ENCODE results near the gene ITGB1. TPM values are rescaled to one million over a fixed set of nuclear protein-coding genes. Genes with fewer than 3 reads are reported as not detected.

Gene ITGB1
- total and polyA plus RNA-seq, 9 donors: 207 to 517 (median 276) TPM

- Histone ChIP-seq H3K27me3 (no peaks in the 10 kb centered on the region), H3K4me3 (no peak overlapping the region), H3K9me3 (no peaks in the 10 kb centered on the region), H3K27ac (no peak overlapping the region), H3K4me1 (ENCODE audit: insufficient read depth) (peaks cover 22% of the 10 kb centered on the region), H3K36me3 (no peaks in the 10 kb centered on the region)
- no peak for DNase-seq
- WGBS, 3 donors: 78 to 89% (median 83%) methylated on average over 2 of the region's 2 CpGs
- no peak for TF ChIP-seq CTCF (IDR thresholded peaks at IDR 0.05)
- no peak for TF ChIP-seq POLR2A (IDR thresholded peaks at IDR 0.05)
- TF ChIP-seq EP300 (IDR thresholded peaks at IDR 0.05): no peak
- intact Hi-C loops (cut with DNase I): no loop called here
Measured at GRCh38 chr10:32943395-32943794, 14.6 kb downstream of the ITGB1 start.

GRCh38 chr10:32942081-32942480 is 15.9 kb downstream of the ITGB1 start:
- H3K4me1 ChIP-seq (ENCODE audit: insufficient read depth): peaks cover 22% of the 10 kb centered on the region

DNA sequence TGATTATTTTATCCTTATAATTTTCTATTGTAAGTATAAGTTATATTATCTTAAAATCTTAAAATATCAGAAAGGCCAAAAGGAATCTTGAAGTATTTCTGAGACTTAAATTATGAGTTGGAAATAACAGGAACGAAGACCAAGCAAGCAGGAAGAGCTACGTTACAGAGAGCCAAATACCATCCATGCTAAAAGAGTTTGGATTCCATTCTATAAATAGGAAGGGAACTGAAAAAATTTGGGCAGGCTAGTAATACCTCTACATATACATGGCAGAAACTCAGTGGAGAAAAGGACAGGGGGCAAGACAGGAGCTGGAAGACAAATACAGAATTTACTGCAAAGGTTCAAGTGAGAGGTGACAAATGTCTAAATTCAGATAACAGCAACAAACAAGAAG is 16.7 kb downstream of the ITGB1 start:
- WGBS, 3 donors: 2% methylated on average over 2 of the region's 2 CpGs
- no peak for TF ChIP-seq POLR2A (IDR thresholded peaks at IDR 0.05)
- no peak for TF ChIP-seq CTCF (IDR thresholded peaks at IDR 0.05)
- TF ChIP-seq EP300 (IDR thresholded peaks at IDR 0.05): no peak
- Histone ChIP-seq H3K9me3 (no peaks in the 10 kb centered on the region), H3K4me3 (no peak overlapping the region), H3K27ac (no peak overlapping the region), H3K27me3 (no peaks in the 10 kb centered on the region), H3K36me3 (no peaks in the 10 kb centered on the region), H3K4me1 (ENCODE audit: insufficient read depth) (peaks cover 22% of the 10 kb centered on the region)
- intact Hi-C loops (cut with DNase I): no loop called here
- no peak for DNase-seq

More at GRCh38 chr10:32942081-32942480, 15.9 kb downstream of the ITGB1 start:
- Histone ChIP-seq H3K27ac (no peak overlapping the region), H3K4me3 (no peak overlapping the region), H3K9me3 (no peaks in the 10 kb centered on the region), H3K36me3 (no peaks in the 10 kb centered on the region), H3K27me3 (no peaks in the 10 kb centered on the region)
- intact Hi-C loops (cut with DNase I): no loop called here
- no peak for DNase-seq
- TF ChIP-seq EP300 (IDR thresholded peaks at IDR 0.05) (no peak), POLR2A (IDR thresholded peaks at IDR 0.05) (no peak), CTCF (IDR thresholded peaks at IDR 0.05) (no peak)
- 90 to 97% (median 95%) methylated on average over 1 of the region's 1 CpG for WGBS, 3 donors

DNA sequence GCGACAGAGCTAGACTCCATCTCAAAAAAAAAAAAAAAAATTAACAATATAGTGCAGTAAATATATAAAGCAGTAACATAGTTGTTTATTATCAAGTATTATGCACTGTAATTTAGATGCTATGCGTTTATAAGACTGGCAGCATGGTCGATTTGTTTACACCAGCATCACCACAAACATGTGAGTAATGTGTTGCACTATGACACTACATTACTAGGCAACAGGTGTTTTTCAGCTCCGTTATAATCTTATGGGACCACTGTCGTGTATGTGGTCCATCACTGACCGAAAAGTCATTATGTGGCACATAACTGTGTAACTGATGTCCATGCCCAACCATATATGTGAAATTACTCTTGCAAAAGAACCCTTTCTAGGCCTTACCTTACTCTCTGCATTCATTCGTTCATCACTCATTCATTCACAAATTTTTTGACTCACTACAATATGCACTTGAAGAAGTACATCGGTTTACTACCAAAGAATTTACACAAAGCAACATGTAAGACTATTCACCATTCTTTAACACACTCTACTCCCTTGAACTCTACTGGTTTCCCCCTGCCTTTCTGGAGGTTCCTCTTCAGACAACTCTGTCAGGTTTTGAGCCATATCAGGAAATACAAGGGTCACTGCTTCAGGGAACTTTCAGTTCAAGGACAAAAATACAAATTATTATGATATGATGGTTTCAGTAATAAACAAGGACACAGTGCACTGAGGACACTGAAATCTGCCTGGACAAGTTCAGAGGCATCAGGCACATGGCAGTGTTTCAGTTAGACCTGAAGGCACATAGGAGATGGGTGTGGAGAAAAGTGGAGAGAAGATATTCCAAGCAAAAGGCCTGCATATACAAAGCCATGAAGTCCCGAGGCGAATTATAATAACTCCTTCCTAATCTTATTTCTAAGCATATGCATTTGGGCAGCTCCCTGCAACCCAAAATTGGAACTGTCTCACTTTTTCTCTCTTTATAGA is 17.4 kb downstream of the ITGB1 start:
- Histone ChIP-seq H3K4me3 (no peak overlapping the region), H3K27me3 (no peaks in the 10 kb centered on the region), H3K9me3 (no peaks in the 10 kb centered on the region), H3K36me3 (no peaks in the 10 kb centered on the region), H3K27ac (no peak overlapping the region), H3K4me1 (ENCODE audit: insufficient read depth) (peaks cover 24% of the 10 kb centered on the region)
- WGBS, 3 donors: 73 to 81% (median 80%) methylated on average over 10 of the region's 10 CpGs
- intact Hi-C loops (cut with DNase I): no loop called here
- DNase-seq: no peak
- TF ChIP-seq POLR2A (IDR thresholded peaks at IDR 0.05): no peak
- no peak for TF ChIP-seq EP300 (IDR thresholded peaks at IDR 0.05)
- TF ChIP-seq CTCF (IDR thresholded peaks at IDR 0.05): no peak
